H1 (cell line): ENCODE results near the gene OLFM2. TPM values are rescaled to one million over a fixed set of nuclear protein-coding genes. Genes with fewer than 3 reads are reported as not detected.

Source experiments
- CTCF ChIA-PET: fragments of 300-600 bp; sonication (Branson Sonifier 250); formaldehyde crosslinking; loops from one replicate; lab custom pipeline; 2021; ENCODE audit not compliant: partially characterized antibody; lab: Charles Lee
- POLR2A ChIA-PET: fragments of 300-600 bp; sonication (Branson Sonifier 250); formaldehyde crosslinking; loops from one replicate; lab custom pipeline; 2021; ENCODE audit warnings: inconsistent platforms; ENCODE audit not compliant: partially characterized antibody; lab: Charles Lee
- DNase-seq, 2 experiments: peaks; one replicate each; pipeline versions ENCODE4 v3.0.0 to v3.0.0-alpha.2; 2010 to 2022; ENCODE audit warnings: low spot score in 2 of 2, low read depth in 1 of 2, mixed read lengths in 1 of 2
- FAIRE-seq: peaks from 2 replicates; lab custom pipeline; 2011; peaks lifted over from hg19 to GRCh38; lab: Jason Lieb, UNC
- H2AFZ ChIP-seq: 2 replicates; pipeline ENCODE4 v1.8.1; 2012; ENCODE audit warnings: low read length, inconsistent platforms
- H2AK5ac ChIP-seq: 2 replicates; pipeline ENCODE4 v1.6.1; 2013; ENCODE audit warnings: low read depth, low read length
- H2BK120ac ChIP-seq: replicated peaks from 2 replicates; pipeline ENCODE3; 2013; ENCODE audit warnings: low read depth, low read length, inconsistent platforms
- H2BK12ac ChIP-seq: 2 replicates; pipeline ENCODE4 v1.6.1; 2013; ENCODE audit warnings: low read depth, low read length
- H2BK15ac ChIP-seq: 2 replicates; pipeline ENCODE4 v1.6.1; 2013; ENCODE audit warnings: low read length
- H2BK20ac ChIP-seq: 2 replicates; pipeline ENCODE4 v1.6.1; 2013; ENCODE audit warnings: low read length
- H2BK5ac ChIP-seq: 2 replicates; pipeline ENCODE4 v1.6.1; 2013; ENCODE audit warnings: low read depth, low read length
- H3K14ac ChIP-seq: 2 replicates; pipeline ENCODE4 v1.6.1; 2013; ENCODE audit warnings: inconsistent platforms; ENCODE audit not compliant: insufficient read length
- H3K18ac ChIP-seq: 2 replicates; pipeline ENCODE4 v1.6.1; 2013; ENCODE audit warnings: low read length; ENCODE audit errors: extremely low read depth
- H3K23ac ChIP-seq: 2 replicates; pipeline ENCODE4 v1.6.1; 2013; ENCODE audit warnings: inconsistent platforms; ENCODE audit not compliant: insufficient read length
- H3K23me2 ChIP-seq: 2 replicates; pipeline ENCODE4 v1.6.1; 2013; ENCODE audit warnings: low read depth, low read length
- H3K27ac ChIP-seq: 2 replicates; pipeline ENCODE4 v1.6.1; 2011; ENCODE audit warnings: low read depth, low read length, inconsistent platforms
- H3K27me3 ChIP-seq, 4 experiments: replicated peaks in 1 of 4; 1 replicate in 1 of 4; 2 replicates in 3 of 4; pipeline versions ENCODE4 v1.6.1 to v1.8.1; 2011 to 2013; ENCODE audit warnings: low read length in 3 of 4, mild to moderate bottlenecking in 3 of 4, inconsistent platforms in 2 of 4, mixed read lengths in 2 of 4, moderate library complexity in 1 of 4; ENCODE audit not compliant: control insufficient read depth in 3 of 4, insufficient read depth in 3 of 4; ENCODE audit errors: extremely low read depth in 1 of 4
- H3K36me3 ChIP-seq, 4 experiments: 2 replicates each; pipeline versions ENCODE4 v1.6.1 to v1.8.1; 2011 to 2013; ENCODE audit warnings: mild to moderate bottlenecking in 4 of 4, low read length in 3 of 4, moderate library complexity in 2 of 4, control low read depth in 1 of 4, inconsistent platforms in 1 of 4; ENCODE audit not compliant: insufficient read depth in 4 of 4, control insufficient read depth in 2 of 4
- H3K4ac ChIP-seq: replicated peaks from 2 replicates; pipeline ENCODE3; 2013; ENCODE audit warnings: low read length, low read depth, mixed read lengths, inconsistent platforms; ENCODE audit not compliant: insufficient read length
- H3K4me1 ChIP-seq, 4 experiments: replicated peaks in 1 of 4; 1 replicate in 1 of 4; 2 replicates in 3 of 4; pipeline versions ENCODE4 v1.6.1 to v1.8.1; 2011 to 2013; ENCODE audit warnings: low read length in 3 of 4, inconsistent platforms in 2 of 4, mixed read lengths in 1 of 4; ENCODE audit not compliant: insufficient read depth in 4 of 4, control insufficient read depth in 3 of 4
- H3K4me2 ChIP-seq, 2 experiments: 2 replicates each; pipeline versions ENCODE4 v1.6.1 to v1.8.1; 2011 to 2013; ENCODE audit warnings: low read depth in 2 of 2, low read length in 2 of 2, control low read depth in 1 of 2, inconsistent platforms in 1 of 2, mild to moderate bottlenecking in 1 of 2; ENCODE audit not compliant: insufficient read depth in 1 of 2
- H3K4me3 ChIP-seq, 4 experiments: fragments of 200-600, 300-600 bp in 1 of 4; sonication (generic), shearing (Covaris generic), sonication (Bioruptor Twin) in 1 of 4; 2 replicates each; pipeline versions ENCODE4 v1.5.1 to v1.8.1; 2011 to 2016; ENCODE audit warnings: low read length in 4 of 4, low read depth in 3 of 4, control low read depth in 2 of 4, inconsistent platforms in 2 of 4, mild to moderate bottlenecking in 2 of 4, mixed read lengths in 1 of 4, moderate library complexity in 1 of 4; ENCODE audit not compliant: insufficient read depth in 2 of 4; ENCODE audit errors: extremely low read depth in 1 of 4
- H3K56ac ChIP-seq: replicated peaks from 2 replicates; pipeline ENCODE3; 2013; ENCODE audit warnings: low read depth, mild to moderate bottlenecking, mixed read lengths, low read length, inconsistent platforms; ENCODE audit not compliant: insufficient read length
- H3K79me1 ChIP-seq: 2 replicates; pipeline ENCODE4 v1.6.1; 2013; ENCODE audit warnings: low read depth, low read length, control low read depth
- H3K79me2 ChIP-seq, 2 experiments: 2 replicates each; pipeline versions ENCODE4 v1.6.1 to v1.8.1; 2012 to 2013; ENCODE audit warnings: low read length in 2 of 2, mild to moderate bottlenecking in 2 of 2, inconsistent platforms in 1 of 2; ENCODE audit not compliant: insufficient read depth in 2 of 2, control insufficient read depth in 1 of 2
- H3K9ac ChIP-seq, 4 experiments: replicated peaks in 1 of 4; 1 replicate in 1 of 4; 2 replicates in 3 of 4; pipeline versions ENCODE4 v1.6.1 to v1.8.1; 2011 to 2013; ENCODE audit warnings: low read depth in 3 of 4, low read length in 3 of 4, control low read depth in 2 of 4, mild to moderate bottlenecking in 2 of 4, moderate library complexity in 2 of 4, inconsistent platforms in 1 of 4; ENCODE audit errors: extremely low read depth in 1 of 4
- H3K9me3 ChIP-seq, 2 experiments: 2 replicates each; pipeline versions ENCODE4 v1.6.1 to v1.8.1; 2012 to 2013; ENCODE audit warnings: mild to moderate bottlenecking in 2 of 2, moderate library complexity in 2 of 2, control low read depth in 1 of 2, inconsistent platforms in 1 of 2, low read depth in 1 of 2, low read length in 1 of 2, mixed read lengths in 1 of 2; ENCODE audit not compliant: insufficient read depth in 2 of 2
- H4K20me1 ChIP-seq, 2 experiments: replicated peaks in 1 of 2; 2 replicates each; pipeline versions ENCODE3 to v1.8.1; 2011 to 2013; ENCODE audit warnings: inconsistent platforms in 2 of 2, low read length in 2 of 2, mild to moderate bottlenecking in 1 of 2; ENCODE audit not compliant: insufficient read depth in 2 of 2, control insufficient read depth in 1 of 2
- H4K5ac ChIP-seq: 2 replicates; pipeline ENCODE4 v1.6.1; 2013; ENCODE audit warnings: low read length, low read depth, mixed read lengths, inconsistent platforms; ENCODE audit not compliant: insufficient read length
- H4K8ac ChIP-seq: 2 replicates; pipeline ENCODE4 v1.8.0; 2013; ENCODE audit warnings: mild to moderate bottlenecking, moderate library complexity, low read length, inconsistent platforms; ENCODE audit not compliant: insufficient read depth; ENCODE audit errors: extremely low read depth
- H4K91ac ChIP-seq: replicated peaks from 2 replicates; pipeline ENCODE3; 2013; ENCODE audit warnings: low read length, mixed read lengths, inconsistent platforms; ENCODE audit not compliant: insufficient read length
- E2F6 ChIP-seq: IDR thresholded peaks from 2 replicates; pipeline ENCODE4 v1.6.1; 2012; ENCODE audit warnings: inconsistent platforms
- HDAC2 ChIP-seq, 2 experiments: fragments of 300-600 bp in 1 of 2; sonication (generic) in 1 of 2; IDR thresholded peaks; 2 replicates each; pipeline ENCODE4 v1.6.1; 2011 to 2012; ENCODE audit warnings: low read depth in 2 of 2, low read length in 2 of 2, mild to moderate bottlenecking in 2 of 2, moderate library complexity in 2 of 2, borderline replicate concordance in 1 of 2, inconsistent platforms in 1 of 2
- HDAC6 ChIP-seq: IDR thresholded peaks from one replicate; pipeline ENCODE4 v1.7.1; 2012; ENCODE audit warnings: low read depth, mild to moderate bottlenecking, inconsistent platforms, low read length, moderate library complexity
- MAFK ChIP-seq: IDR thresholded peaks from 2 replicates; pipeline ENCODE4 v1.6.1; 2012; ENCODE audit warnings: low read depth, mild to moderate bottlenecking, improper control_type of control experiment, low read length
- PHF8 ChIP-seq: fragments of 200-600 bp; sonication (generic); conservative IDR thresholded peaks from 2 replicates; pipeline ENCODE4 v1.7.1; 2012; ENCODE audit warnings: low read depth, mild to moderate bottlenecking, inconsistent platforms, low read length, moderate library complexity
- POLR2A ChIP-seq, 2 experiments: IDR thresholded peaks; 1 replicate in 1 of 2; 2 replicates in 1 of 2; pipeline ENCODE4 v1.6.1; 2011; ENCODE audit warnings: low read depth in 2 of 2, low read length in 2 of 2, mild to moderate bottlenecking in 2 of 2; ENCODE audit errors: control extremely low read depth in 1 of 2
- POU5F1 ChIP-seq: IDR thresholded peaks from 2 replicates; pipeline ENCODE4 v1.6.1; 2011; ENCODE audit warnings: low read depth, mild to moderate bottlenecking, low read length, moderate library complexity
- RAD21 ChIP-seq, 2 experiments: IDR thresholded peaks in 1 of 2; conservative IDR thresholded peaks in 1 of 2; 2 replicates each; pipeline ENCODE4 v1.6.1; 2011; ENCODE audit warnings: low read depth in 2 of 2, low read length in 2 of 2, improper control_type of control experiment in 1 of 2, inconsistent platforms in 1 of 2, mild to moderate bottlenecking in 1 of 2, moderate library complexity in 1 of 2
- RNF2 ChIP-seq: fragments of 200-900, 300-1000 bp; sonication (generic); IDR thresholded peaks from 2 replicates; pipeline ENCODE4 v1.7.1; 2016; ENCODE audit warnings: borderline replicate concordance, low read depth, mild to moderate bottlenecking, antibody characterized with exemption, low read length; ENCODE audit not compliant: poor library complexity, severe bottlenecking; ENCODE audit errors: missing control alignments
- SAP30 ChIP-seq: fragments of 300-600 bp; sonication (generic); IDR thresholded peaks from 2 replicates; pipeline ENCODE4 v1.7.1; 2012; ENCODE audit warnings: low read length, moderate library complexity, mild to moderate bottlenecking, inconsistent platforms; ENCODE audit not compliant: insufficient read depth, insufficient replicate concordance
- SIN3A ChIP-seq, 2 experiments: IDR thresholded peaks in 1 of 2; conservative IDR thresholded peaks in 1 of 2; 2 replicates each; pipeline ENCODE4 v1.6.1; 2011 to 2012; ENCODE audit warnings: low read length in 2 of 2, improper control_type of control experiment in 1 of 2, low read depth in 1 of 2, mild to moderate bottlenecking in 1 of 2
- WGBS, 2 experiments: shearing (Covaris generic) in 1 of 2; methylation state at CpG; one replicate each; pipeline versions ENCODE4 v1.1.6 to v1.1.7; 2013 to 2015; ENCODE audit warnings: low lambda C conversion rate in 2 of 2, mixed read lengths in 2 of 2, inconsistent platforms in 1 of 2, low coverage in 1 of 2, missing lambda C conversion rate in 1 of 2; ENCODE audit not compliant: insufficient replicate concordance in 2 of 2, insufficient coverage in 1 of 2, insufficient read length in 1 of 2; ENCODE audit errors: extremely low coverage in 1 of 2, missing lambda C conversion rate in 1 of 2; 5-methylcytosine and 5-hydroxymethylcytosine counted together
- polyA plus RNA-seq, 7 experiments: library from polyadenylated mRNA; depleted of rRNA in 3 of 7; stranded (reverse) in 5 of 7; unstranded in 2 of 7; fragments of >200 nt in 5 of 7; fragments of 200-250 nt in 2 of 7; gene quantifications; 1 replicate in 5 of 7; 2 replicates in 1 of 7; 4 replicates in 1 of 7; pipeline versions ENCODE4 v1.2.1 to v1.2.3, GENCODE V29; 2011 to 2013; ENCODE audit warnings: missing spikeins in 2 of 7, mixed read lengths in 2 of 7
- total RNA-seq: library from RNA; stranded (reverse); fragmentation: NEBNext Ultra II Directional; extraction: Animal tissue kit (Norgen Biotek cat#: 25700); gene quantifications from 2 replicates; pipeline ENCODE4 v1.2.1, GENCODE V29; 2021

The OLFM2 gene
- total and polyA plus RNA-seq, 2 of the 8 experiments (the other 6 are each of a cell fraction or from before 2014, with no cell fraction given) = 68.2 to 151 TPM

DNA sequence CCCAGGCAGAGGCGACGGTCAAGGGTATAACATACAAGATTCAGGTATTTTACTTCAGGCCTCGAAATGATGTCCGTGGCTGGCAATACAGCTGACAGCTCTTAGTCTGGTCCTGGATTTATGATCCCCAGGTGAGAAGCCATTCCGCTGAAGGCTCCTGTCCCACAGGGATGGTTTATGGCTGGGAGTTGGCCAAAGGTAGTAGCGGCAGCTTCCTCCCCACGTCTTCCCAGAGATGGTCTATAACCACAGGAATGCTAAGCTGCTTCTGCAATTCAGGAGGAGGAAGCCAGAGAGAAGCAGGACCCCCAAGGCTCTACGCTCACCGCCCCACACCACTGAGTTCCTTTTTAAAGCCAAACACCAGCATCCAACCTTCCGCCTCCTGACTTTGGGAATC, 27.1 kb downstream of the OLFM2 start:
- no peak overlapping the region for H3K27ac ChIP-seq
- H3K56ac ChIP-seq = no peak overlapping the region
- H3K27me3 ChIP-seq = peaks cover 0 to 9% (median 2%) of the 10 kb centered on the region in 4 experiments; a peak in 4 of 7 replicates
- POLR2A ChIA-PET = interaction anchor here (1.0 to 2.9 kb wide), 3 partner anchors 10 to 23 kb away, joined by 3 to 13 read pairs (median 4); no protein-coding TSS in a partner anchor
- H3K4me3 ChIP-seq = no peak overlapping the region
- no peak overlapping the region for H2AFZ ChIP-seq
- 84% methylated on average over 10 of the region's 10 CpGs; no CpG with 5 or more reads in 1 of the 2 experiments for WGBS, 2 experiments
- H2BK120ac ChIP-seq = no peak overlapping the region
- H3K9me3 ChIP-seq = no peaks in the 10 kb centered on the region
- no peaks in the 10 kb centered on the region; a peak in 1 of 8 replicates for H3K36me3 ChIP-seq
- H3K79me1 ChIP-seq = peaks cover 21% of the 10 kb centered on the region
- H3K23ac ChIP-seq = no peak overlapping the region
- H3K4ac ChIP-seq = no peak overlapping the region
- H3K18ac ChIP-seq = no peak overlapping the region
- H4K5ac ChIP-seq = no peak overlapping the region
- no peak overlapping the region for H4K91ac ChIP-seq
- peaks cover 0 to 13% (median 4%) of the 10 kb centered on the region in 4 experiments; a peak in 6 of 7 replicates for H3K4me1 ChIP-seq
- FAIRE-seq = no peak
- H3K79me2 ChIP-seq = peaks cover 6 to 39% of the 10 kb centered on the region in 2 experiments; a peak in 3 of 4 replicates
- 0 out of 2 replicates have a peak overlapping the region, but pooled peaks have one; percentile 44 for H2BK5ac ChIP-seq
- no peak for DNase-seq
- CTCF ChIA-PET = interaction anchor here (4.1 kb wide), 1 partner anchor 26 kb away, joined by 25 read pairs; no protein-coding TSS in a partner anchor
- H4K20me1 ChIP-seq = peaks cover 22 to 36% of the 10 kb centered on the region in 2 experiments
- 0 out of 2 replicates have a peak overlapping the region, but pooled peaks have one; percentile 43 for H2BK12ac ChIP-seq
- no peak overlapping the region for H2BK20ac ChIP-seq
- H3K4me2 ChIP-seq = no peak overlapping the region
- H2AK5ac ChIP-seq = no peak overlapping the region
- H3K14ac ChIP-seq = no peak overlapping the region
- H4K8ac ChIP-seq = no peak overlapping the region
- H3K23me2 ChIP-seq = peaks cover 8% of the 10 kb centered on the region; the same call in 1 of the 2 replicates
- H2BK15ac ChIP-seq = no peak overlapping the region
- H3K9ac ChIP-seq = no peak overlapping the region
- TF ChIP-seq POLR2A (IDR thresholded peaks at IDR 0.05; ENCODE audit: control extremely low read depth in 1 of 2, low read depth in 2 of 2, low read length in 2 of 2) (no peak), SIN3A (conservative IDR thresholded peaks at IDR 0.05 in 1 of 2, IDR thresholded peaks at IDR 0.05 in 1 of 2; ENCODE audit: low read depth in 1 of 2, low read length in 2 of 2) (no peak), POU5F1 (no peak), SAP30 (no peak), PHF8 (no peak), E2F6 (no peak), RAD21 (IDR thresholded peaks at IDR 0.05 in 1 of 2, conservative IDR thresholded peaks at IDR 0.05 in 1 of 2; ENCODE audit: low read depth in 2 of 2, low read length in 2 of 2) (no peak), RNF2 (no peak), MAFK (no peak), HDAC2 (IDR thresholded peaks at IDR 0.05; ENCODE audit: borderline replicate concordance in 1 of 2, low read depth in 2 of 2, low read length in 2 of 2) (no peak), HDAC6 (no peak)
